K562 (cell line): ENCODE data around the gene MYMX. TPM values are rescaled to one million over a fixed set of nuclear protein-coding genes. Genes with fewer than 3 reads are reported as not detected.

Source experiments
- ATF3 ChIP-seq, 2 experiments: fragments of 450-650 bp in 1 of 2; sonication (generic) in 1 of 2; formaldehyde crosslinking in 1 of 2; IDR thresholded peaks in 1 of 2; conservative IDR thresholded peaks in 1 of 2; 2 replicates each; pipeline versions ENCODE4 v1.6.1 to v1.8.1; 2016 to 2023; ENCODE audit warnings: mild to moderate bottlenecking in 2 of 2, moderate library complexity in 2 of 2, inconsistent platforms in 1 of 2, missing genetic modification reagents in 1 of 2
- BCLAF1 ChIP-seq, 2 experiments: fragments of 450-650 bp in 1 of 2; IDR thresholded peaks; 2 replicates each; pipeline ENCODE4 v1.6.1; 2011 to 2017; ENCODE audit warnings: low read depth in 2 of 2, antibody characterized with exemption in 1 of 2, borderline replicate concordance in 1 of 2, low read length in 1 of 2, mild to moderate bottlenecking in 1 of 2, mixed read lengths in 1 of 2; ENCODE audit not compliant: control insufficient read depth in 1 of 2
- NFE2 ChIP-seq: IDR thresholded peaks from 2 replicates; pipeline ENCODE4 v1.6.1; 2014; ENCODE audit warnings: antibody characterized with exemption, low read depth
- NR2F6 ChIP-seq: fragments of 450-650 bp; formaldehyde crosslinking; IDR thresholded peaks from 2 replicates; pipeline ENCODE4 v1.4.0; 2020; ENCODE audit warnings: mild to moderate bottlenecking
- PCBP2 ChIP-seq: fragments of 200-400 bp; formaldehyde crosslinking; IDR thresholded peaks from 2 replicates; pipeline ENCODE4 v1.6.1; 2018; ENCODE audit warnings: low read length, low read depth, mild to moderate bottlenecking, moderate library complexity; ENCODE audit not compliant: poor library complexity, severe bottlenecking
- POU5F1 ChIP-seq: fragments of 150-350 bp; IDR thresholded peaks from 2 replicates; pipeline ENCODE4 v1.6.1; 2014; ENCODE audit warnings: borderline replicate concordance, low read length, low read depth, mild to moderate bottlenecking; ENCODE audit not compliant: partially characterized antibody
- RBFOX2 ChIP-seq: fragments of 200-400 bp; formaldehyde crosslinking; IDR thresholded peaks from 2 replicates; pipeline ENCODE4 v1.6.1; 2017; ENCODE audit warnings: low read depth, mild to moderate bottlenecking, low read length, moderate library complexity
- RBM22 ChIP-seq: fragments of 200-400 bp; formaldehyde crosslinking; IDR thresholded peaks from 2 replicates; pipeline ENCODE4 v1.6.1; 2018; ENCODE audit warnings: low read length, low read depth; ENCODE audit not compliant: poor library complexity, severe bottlenecking
- SNAPC5 ChIP-seq: fragments of 250-450 bp; sonication (Bioruptor Pico); IDR thresholded peaks from 2 replicates; pipeline ENCODE4 v1.8.0; 2021; ENCODE audit warnings: moderate library complexity, mild to moderate bottlenecking, inconsistent platforms
- SP1 ChIP-seq: sonication (generic); formaldehyde crosslinking; IDR thresholded peaks from 2 replicates; pipeline ENCODE4 v1.8.1; 2022; ENCODE audit warnings: mild to moderate bottlenecking, missing genetic modification reagents
- SUPT5H ChIP-seq: fragments of 450-650 bp; IDR thresholded peaks from 2 replicates; pipeline ENCODE4 v1.6.1; 2016
- TARDBP ChIP-seq: fragments of 450-650 bp; IDR thresholded peaks from 2 replicates; pipeline ENCODE4 v1.6.1; 2016
- TCFL5 ChIP-seq: fragments of 250-450 bp; sonication (Bioruptor Pico); conservative IDR thresholded peaks from 2 replicates; pipeline ENCODE4 v1.6.1; 2021; ENCODE audit warnings: mild to moderate bottlenecking, moderate library complexity, matching md5 sums
- THRAP3 ChIP-seq: fragments of 450-650 bp; IDR thresholded peaks from 2 replicates; pipeline ENCODE4 v1.6.1; 2016; ENCODE audit warnings: mild to moderate bottlenecking, inconsistent platforms, borderline replicate concordance
- ZBTB2 ChIP-seq: fragments of 450-650 bp; IDR thresholded peaks from 2 replicates; pipeline ENCODE4 v1.6.1; 2016; ENCODE audit warnings: antibody characterized with exemption
- ZBTB33 ChIP-seq: sonication (generic); formaldehyde crosslinking; IDR thresholded peaks from 2 replicates; pipeline ENCODE4 v1.8.1; 2023; ENCODE audit warnings: mild to moderate bottlenecking, missing genetic modification reagents
- ZNF347 ChIP-seq: fragments of 450-650 bp; formaldehyde crosslinking; IDR thresholded peaks from 2 replicates; pipeline ENCODE4 v1.4.0; 2020; ENCODE audit warnings: low read depth, mild to moderate bottlenecking, moderate library complexity
- polyA plus RNA-seq, 8 experiments: library from polyadenylated mRNA; depleted of rRNA in 4 of 8; stranded (reverse) in 5 of 8; unstranded in 3 of 8; fragments of >200 nt; fragmentation: Nextera tagmentation in 2 of 8; fragmentation: Illumina TruSeq in 1 of 8; extraction: Ambion mirVana in 2 of 8; extraction: Trizol in 1 of 8; gene quantifications; 2 replicates each; pipeline versions ENCODE4 v1.2.1 to v1.2.3, GENCODE V29; 2011 to 2014; ENCODE audit warnings: inconsistent platforms in 1 of 8, missing spikeins in 1 of 8
- total RNA-seq, 7 experiments: library from RNA; depleted of rRNA in 6 of 7; stranded (reverse); fragments of >200 nt in 6 of 7; fragmentation: Illumina TruSeq in 2 of 7; extraction: Trizol in 2 of 7; gene quantifications; 2 replicates each; pipeline versions ENCODE4 v1.2.1 to v1.2.3, GENCODE V29; 2011 to 2021; ENCODE audit warnings: low replicate concordance in 1 of 7

Gene MYMX
- total and polyA plus RNA-seq, 9 of the 15 experiments (the other 6 are each of a cell fraction or from before 2014, with no cell fraction given), result 0.12 TPM; not detected in 8

- TF ChIP-seq ZNF347 (CRISPR knock-in tag) (no peak), RBFOX2 (peak; percentile 70), ZBTB33 (0 out of 2 replicates have a peak, but pooled peaks have one; percentile 29), SNAPC5 (CRISPR knock-in tag) (no peak), TCFL5 (no peak), NR2F6 (CRISPR knock-in tag) (no peak), THRAP3 (no peak), SUPT5H (peak; percentile 20; the same call in 1 of the 2 replicates), POU5F1 (no peak), RBM22 (peak; percentile 58), ATF3 (IDR thresholded peaks at IDR 0.05) (peak; percentile 16; the same call in 1 of the 2 replicates), ATF3 (CRISPR knock-in tag; conservative IDR thresholded peaks at IDR 0.05) (no peak), TARDBP (no peak), SP1 (0 out of 2 replicates have a peak, but pooled peaks have one; percentile 39), PCBP2 (no peak), BCLAF1 (IDR thresholded peaks at IDR 0.05; ENCODE audit: borderline replicate concordance in 1 of 2, control insufficient read depth in 1 of 2, low read depth in 2 of 2, low read length in 1 of 2) (peak in 1 of 2 experiments; percentile 5; a peak in 1 of 4 replicates), NFE2 (no peak), ZBTB2 (no peak)
These were observed 35.1 kb downstream of the MYMX start (continued) for GRCh38 chr6:44251576-44252524.
